GM23338 (cell line): ENCODE data around the gene NRN1L. TPM values are rescaled to one million over a fixed set of nuclear protein-coding genes. Genes with fewer than 3 reads are reported as not detected.

Experiments used
- ATAC-seq: fragments of 200-7000 bp; cut with Tn5 transposase; 3 replicates; pipeline ENCODE4 v1.9.1; 2020
- DNase-seq: peaks from one replicate; pipeline ENCODE4 v3.0.0-alpha.2; 2015; ENCODE audit warnings: low spot score
- H2AFZ ChIP-seq: fragments of 200-600 bp; sonication (generic); 2 replicates; pipeline ENCODE4 v1.8.0; 2016; ENCODE audit warnings: antibody characterized with exemption, mild to moderate bottlenecking, moderate library complexity
- H3F3A ChIP-seq: fragments of 200-600 bp; sonication (generic); replicated peaks from 2 replicates; pipeline ENCODE4 v1.8.0; 2017; ENCODE audit warnings: antibody characterized with exemption, mixed run types, low read depth
- H3K27ac ChIP-seq: fragments of 200-600 bp; sonication (generic); 2 replicates; pipeline ENCODE4 v1.6.1; 2016; ENCODE audit warnings: low read depth
- H3K27me3 ChIP-seq: fragments of 200-600 bp; sonication (generic); 2 replicates; pipeline ENCODE4 v1.8.0; 2016; ENCODE audit warnings: mild to moderate bottlenecking, mixed run types, moderate library complexity; ENCODE audit not compliant: insufficient read depth
- H3K36me3 ChIP-seq: fragments of 200-600 bp; sonication (generic); 2 replicates; pipeline ENCODE4 v1.8.0; 2016; ENCODE audit warnings: mild to moderate bottlenecking; ENCODE audit not compliant: insufficient read depth
- H3K4me1 ChIP-seq: fragments of 200-600 bp; sonication (generic); 2 replicates; pipeline ENCODE4 v1.8.0; 2016; ENCODE audit warnings: mild to moderate bottlenecking, moderate library complexity; ENCODE audit not compliant: insufficient read depth
- H3K4me2 ChIP-seq: fragments of 200-600 bp; sonication (generic); 2 replicates; pipeline ENCODE4 v1.7.1; 2017; ENCODE audit warnings: mixed run types
- H3K4me3 ChIP-seq: fragments of 200-600 bp; sonication (generic); 2 replicates; pipeline ENCODE4 v1.6.1; 2016; ENCODE audit warnings: mixed run types
- H3K79me2 ChIP-seq: fragments of 200-600 bp; sonication (generic); replicated peaks from 2 replicates; pipeline ENCODE4 v1.8.0; 2017; ENCODE audit warnings: mild to moderate bottlenecking; ENCODE audit not compliant: insufficient read depth
- H3K9me2 ChIP-seq: fragments of 200-600 bp; sonication (generic); 2 replicates; pipeline ENCODE4 v1.8.0; 2017; ENCODE audit not compliant: insufficient read depth
- H4K20me1 ChIP-seq: fragments of 200-600 bp; sonication (generic); replicated peaks from 2 replicates; pipeline ENCODE4 v1.8.0; 2017; ENCODE audit warnings: mild to moderate bottlenecking; ENCODE audit not compliant: insufficient read depth
- H3K27ac Mint-ChIP-seq: 2 replicates; pipeline ENCODE4 v1.8.0; 2020; ENCODE audit warnings: inconsistent platforms, mild to moderate bottlenecking, moderate library complexity, mixed read lengths
- H3K27me3 Mint-ChIP-seq: 3 replicates; pipeline ENCODE4 v1.8.0; 2022; ENCODE audit warnings: low read depth, mild to moderate bottlenecking, moderate library complexity, mixed read lengths, inconsistent platforms; ENCODE audit not compliant: insufficient read depth, poor library complexity
- H3K36me3 Mint-ChIP-seq: 3 replicates; pipeline ENCODE4 v1.8.0; 2021; ENCODE audit warnings: low read depth, mild to moderate bottlenecking, inconsistent platforms, moderate library complexity, mixed read lengths
- H3K4me1 Mint-ChIP-seq: 3 replicates; pipeline ENCODE4 v1.8.0; 2020; ENCODE audit warnings: mild to moderate bottlenecking, inconsistent platforms, mixed read lengths
- H3K4me3 Mint-ChIP-seq: 3 replicates; pipeline ENCODE4 v1.8.0; 2021; ENCODE audit warnings: moderate library complexity, mild to moderate bottlenecking, inconsistent platforms, mixed read lengths
- H3K9me3 Mint-ChIP-seq: 3 replicates; pipeline ENCODE4 v1.8.0; 2020; ENCODE audit warnings: moderate library complexity, mild to moderate bottlenecking, inconsistent platforms, mixed read lengths
- CREB1 ChIP-seq: fragments of 250-450 bp; sonication (Bioruptor Pico); IDR thresholded peaks from 2 replicates; pipeline ENCODE4 v1.5.0; 2020; ENCODE audit warnings: low read depth, mild to moderate bottlenecking, moderate library complexity
- EZH2 ChIP-seq: fragments of 200-600 bp; sonication (generic); IDR thresholded peaks from one replicate; pipeline ENCODE4 v1.8.0; 2017; ENCODE audit warnings: antibody characterized with exemption, mild to moderate bottlenecking, low read depth; ENCODE audit not compliant: unreplicated experiment
- JUNB ChIP-seq: IDR thresholded peaks from one replicate; pipeline ENCODE4 v1.6.1; 2016; ENCODE audit warnings: antibody characterized with exemption; ENCODE audit not compliant: unreplicated experiment
- POLR2AphosphoS5 ChIP-seq: IDR thresholded peaks from 2 replicates; pipeline ENCODE4 v1.6.1; 2016; ENCODE audit warnings: antibody characterized with exemption, low read depth
- STAT1 ChIP-seq: IDR thresholded peaks from one replicate; pipeline ENCODE4 v1.6.1; 2016; ENCODE audit warnings: antibody characterized with exemption; ENCODE audit not compliant: unreplicated experiment
- ZNF114 ChIP-seq: fragments of 250-450 bp; sonication (Bioruptor Pico); IDR thresholded peaks from 2 replicates; pipeline ENCODE4 v1.5.0; 2020; ENCODE audit warnings: mild to moderate bottlenecking, moderate library complexity
- polyA plus RNA-seq: library from polyadenylated mRNA; unstranded; fragments of >200 nt; fragmentation: Nextera tagmentation; extraction: Ambion mirVana; gene quantifications from 2 replicates; pipeline ENCODE4 v1.2.1, GENCODE V29; 2016
- total RNA-seq: library from RNA; depleted of rRNA; stranded (reverse); fragments of >200 nt; shearing (Covaris generic); gene quantifications from 2 replicates; pipeline ENCODE4 v1.2.3, GENCODE V29; 2014
- TF ChIP-seq, protein P1 (sequence below): IDR thresholded peaks from one replicate; pipeline ENCODE4 v1.6.1; 2018; ENCODE audit warnings: antibody characterized with exemption; ENCODE audit not compliant: unreplicated experiment
- TF ChIP-seq, protein P2 (sequence below), 2 experiments: fragments of 200-600 bp in 1 of 2; sonication (generic) in 1 of 2; conservative IDR thresholded peaks; 2 replicates each; pipeline versions ENCODE4 v1.5.1 to v1.6.1; 2016 to 2017; ENCODE audit warnings: antibody characterized with exemption in 2 of 2, low read depth in 2 of 2, mild to moderate bottlenecking in 2 of 2, moderate library complexity in 1 of 2
- TF ChIP-seq, protein P3 (sequence below): fragments of 250-450 bp; sonication (Bioruptor Pico); IDR thresholded peaks from 2 replicates; pipeline ENCODE4 v1.5.0; 2020; ENCODE audit warnings: mild to moderate bottlenecking, moderate library complexity

Gene NRN1L
- total and polyA plus RNA-seq, 2 experiments from 2014 or later = 14.0 to 26.1 TPM

DNA sequence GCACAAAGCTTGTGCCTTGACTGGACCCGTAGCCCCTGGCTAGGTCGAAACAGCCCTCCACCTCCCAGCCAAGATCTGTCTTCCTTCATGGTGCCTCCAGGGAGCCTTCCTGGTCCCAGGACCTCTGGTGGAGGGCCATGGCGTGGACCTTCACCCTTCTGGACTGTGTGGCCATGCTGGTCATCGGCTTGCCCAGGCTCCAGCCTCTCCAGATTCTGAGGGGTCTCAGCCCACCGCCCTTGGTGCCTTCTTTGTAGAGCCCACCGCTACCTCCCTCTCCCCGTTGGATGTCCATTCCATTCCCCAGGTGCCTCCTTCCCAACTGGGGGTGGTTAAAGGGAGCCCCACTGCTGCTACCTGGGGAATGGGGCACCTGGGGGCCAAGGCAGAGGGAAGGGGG is 43.5 kb downstream of the NRN1L start:
- Histone ChIP-seq H3K4me2 (no peak overlapping the region), H3K27me3 (no peaks in the 10 kb centered on the region), H2AFZ (no peak overlapping the region), H3K36me3 (no peaks in the 10 kb centered on the region), H3K79me2 (no peaks in the 10 kb centered on the region), H3K9me2 (no peaks in the 10 kb centered on the region), H3K4me3 (no peak overlapping the region), H3K4me1 (peaks cover 6% of the 10 kb centered on the region; the same call in 1 of the 2 replicates), H3F3A (0 out of 2 replicates have a peak, but pooled peaks cover 6% of the 10 kb centered on the region), H3K27ac (no peak overlapping the region), H4K20me1 (no peaks in the 10 kb centered on the region; the same call in none of the 2 replicates)
- Mint-ChIP-seq H3K27me3 (peaks cover 14% of the 10 kb centered on the region), H3K27ac (peak overlapping the region; percentile 82; the same call in 1 of the 2 replicates), H3K4me3 (no peak overlapping the region), H3K9me3 (no peaks in the 10 kb centered on the region), H3K4me1 (peaks cover 13% of the 10 kb centered on the region), H3K36me3 (peaks cover 7% of the 10 kb centered on the region; the same call in 1 of the 3 replicates)
- ATAC-seq (no peak), DNase-seq (no peak)
- TF ChIP-seq POLR2AphosphoS5 (no peak), ZNF114 (CRISPR knock-in tag) (no peak), JUNB (no peak), EZH2 (no peak), STAT1 (no peak), CREB1 (CRISPR knock-in tag) (no peak)
- TF ChIP-seq, protein P1, sequence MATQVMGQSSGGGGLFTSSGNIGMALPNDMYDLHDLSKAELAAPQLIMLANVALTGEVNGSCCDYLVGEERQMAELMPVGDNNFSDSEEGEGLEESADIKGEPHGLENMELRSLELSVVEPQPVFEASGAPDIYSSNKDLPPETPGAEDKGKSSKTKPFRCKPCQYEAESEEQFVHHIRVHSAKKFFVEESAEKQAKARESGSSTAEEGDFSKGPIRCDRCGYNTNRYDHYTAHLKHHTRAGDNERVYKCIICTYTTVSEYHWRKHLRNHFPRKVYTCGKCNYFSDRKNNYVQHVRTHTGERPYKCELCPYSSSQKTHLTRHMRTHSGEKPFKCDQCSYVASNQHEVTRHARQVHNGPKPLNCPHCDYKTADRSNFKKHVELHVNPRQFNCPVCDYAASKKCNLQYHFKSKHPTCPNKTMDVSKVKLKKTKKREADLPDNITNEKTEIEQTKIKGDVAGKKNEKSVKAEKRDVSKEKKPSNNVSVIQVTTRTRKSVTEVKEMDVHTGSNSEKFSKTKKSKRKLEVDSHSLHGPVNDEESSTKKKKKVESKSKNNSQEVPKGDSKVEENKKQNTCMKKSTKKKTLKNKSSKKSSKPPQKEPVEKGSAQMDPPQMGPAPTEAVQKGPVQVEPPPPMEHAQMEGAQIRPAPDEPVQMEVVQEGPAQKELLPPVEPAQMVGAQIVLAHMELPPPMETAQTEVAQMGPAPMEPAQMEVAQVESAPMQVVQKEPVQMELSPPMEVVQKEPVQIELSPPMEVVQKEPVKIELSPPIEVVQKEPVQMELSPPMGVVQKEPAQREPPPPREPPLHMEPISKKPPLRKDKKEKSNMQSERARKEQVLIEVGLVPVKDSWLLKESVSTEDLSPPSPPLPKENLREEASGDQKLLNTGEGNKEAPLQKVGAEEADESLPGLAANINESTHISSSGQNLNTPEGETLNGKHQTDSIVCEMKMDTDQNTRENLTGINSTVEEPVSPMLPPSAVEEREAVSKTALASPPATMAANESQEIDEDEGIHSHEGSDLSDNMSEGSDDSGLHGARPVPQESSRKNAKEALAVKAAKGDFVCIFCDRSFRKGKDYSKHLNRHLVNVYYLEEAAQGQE = no peak
- TF ChIP-seq, protein P2, sequence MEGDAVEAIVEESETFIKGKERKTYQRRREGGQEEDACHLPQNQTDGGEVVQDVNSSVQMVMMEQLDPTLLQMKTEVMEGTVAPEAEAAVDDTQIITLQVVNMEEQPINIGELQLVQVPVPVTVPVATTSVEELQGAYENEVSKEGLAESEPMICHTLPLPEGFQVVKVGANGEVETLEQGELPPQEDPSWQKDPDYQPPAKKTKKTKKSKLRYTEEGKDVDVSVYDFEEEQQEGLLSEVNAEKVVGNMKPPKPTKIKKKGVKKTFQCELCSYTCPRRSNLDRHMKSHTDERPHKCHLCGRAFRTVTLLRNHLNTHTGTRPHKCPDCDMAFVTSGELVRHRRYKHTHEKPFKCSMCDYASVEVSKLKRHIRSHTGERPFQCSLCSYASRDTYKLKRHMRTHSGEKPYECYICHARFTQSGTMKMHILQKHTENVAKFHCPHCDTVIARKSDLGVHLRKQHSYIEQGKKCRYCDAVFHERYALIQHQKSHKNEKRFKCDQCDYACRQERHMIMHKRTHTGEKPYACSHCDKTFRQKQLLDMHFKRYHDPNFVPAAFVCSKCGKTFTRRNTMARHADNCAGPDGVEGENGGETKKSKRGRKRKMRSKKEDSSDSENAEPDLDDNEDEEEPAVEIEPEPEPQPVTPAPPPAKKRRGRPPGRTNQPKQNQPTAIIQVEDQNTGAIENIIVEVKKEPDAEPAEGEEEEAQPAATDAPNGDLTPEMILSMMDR (conservative IDR thresholded peaks at IDR 0.05; ENCODE audit: low read depth in 2 of 2) = no peak
- TF ChIP-seq, protein P3, sequence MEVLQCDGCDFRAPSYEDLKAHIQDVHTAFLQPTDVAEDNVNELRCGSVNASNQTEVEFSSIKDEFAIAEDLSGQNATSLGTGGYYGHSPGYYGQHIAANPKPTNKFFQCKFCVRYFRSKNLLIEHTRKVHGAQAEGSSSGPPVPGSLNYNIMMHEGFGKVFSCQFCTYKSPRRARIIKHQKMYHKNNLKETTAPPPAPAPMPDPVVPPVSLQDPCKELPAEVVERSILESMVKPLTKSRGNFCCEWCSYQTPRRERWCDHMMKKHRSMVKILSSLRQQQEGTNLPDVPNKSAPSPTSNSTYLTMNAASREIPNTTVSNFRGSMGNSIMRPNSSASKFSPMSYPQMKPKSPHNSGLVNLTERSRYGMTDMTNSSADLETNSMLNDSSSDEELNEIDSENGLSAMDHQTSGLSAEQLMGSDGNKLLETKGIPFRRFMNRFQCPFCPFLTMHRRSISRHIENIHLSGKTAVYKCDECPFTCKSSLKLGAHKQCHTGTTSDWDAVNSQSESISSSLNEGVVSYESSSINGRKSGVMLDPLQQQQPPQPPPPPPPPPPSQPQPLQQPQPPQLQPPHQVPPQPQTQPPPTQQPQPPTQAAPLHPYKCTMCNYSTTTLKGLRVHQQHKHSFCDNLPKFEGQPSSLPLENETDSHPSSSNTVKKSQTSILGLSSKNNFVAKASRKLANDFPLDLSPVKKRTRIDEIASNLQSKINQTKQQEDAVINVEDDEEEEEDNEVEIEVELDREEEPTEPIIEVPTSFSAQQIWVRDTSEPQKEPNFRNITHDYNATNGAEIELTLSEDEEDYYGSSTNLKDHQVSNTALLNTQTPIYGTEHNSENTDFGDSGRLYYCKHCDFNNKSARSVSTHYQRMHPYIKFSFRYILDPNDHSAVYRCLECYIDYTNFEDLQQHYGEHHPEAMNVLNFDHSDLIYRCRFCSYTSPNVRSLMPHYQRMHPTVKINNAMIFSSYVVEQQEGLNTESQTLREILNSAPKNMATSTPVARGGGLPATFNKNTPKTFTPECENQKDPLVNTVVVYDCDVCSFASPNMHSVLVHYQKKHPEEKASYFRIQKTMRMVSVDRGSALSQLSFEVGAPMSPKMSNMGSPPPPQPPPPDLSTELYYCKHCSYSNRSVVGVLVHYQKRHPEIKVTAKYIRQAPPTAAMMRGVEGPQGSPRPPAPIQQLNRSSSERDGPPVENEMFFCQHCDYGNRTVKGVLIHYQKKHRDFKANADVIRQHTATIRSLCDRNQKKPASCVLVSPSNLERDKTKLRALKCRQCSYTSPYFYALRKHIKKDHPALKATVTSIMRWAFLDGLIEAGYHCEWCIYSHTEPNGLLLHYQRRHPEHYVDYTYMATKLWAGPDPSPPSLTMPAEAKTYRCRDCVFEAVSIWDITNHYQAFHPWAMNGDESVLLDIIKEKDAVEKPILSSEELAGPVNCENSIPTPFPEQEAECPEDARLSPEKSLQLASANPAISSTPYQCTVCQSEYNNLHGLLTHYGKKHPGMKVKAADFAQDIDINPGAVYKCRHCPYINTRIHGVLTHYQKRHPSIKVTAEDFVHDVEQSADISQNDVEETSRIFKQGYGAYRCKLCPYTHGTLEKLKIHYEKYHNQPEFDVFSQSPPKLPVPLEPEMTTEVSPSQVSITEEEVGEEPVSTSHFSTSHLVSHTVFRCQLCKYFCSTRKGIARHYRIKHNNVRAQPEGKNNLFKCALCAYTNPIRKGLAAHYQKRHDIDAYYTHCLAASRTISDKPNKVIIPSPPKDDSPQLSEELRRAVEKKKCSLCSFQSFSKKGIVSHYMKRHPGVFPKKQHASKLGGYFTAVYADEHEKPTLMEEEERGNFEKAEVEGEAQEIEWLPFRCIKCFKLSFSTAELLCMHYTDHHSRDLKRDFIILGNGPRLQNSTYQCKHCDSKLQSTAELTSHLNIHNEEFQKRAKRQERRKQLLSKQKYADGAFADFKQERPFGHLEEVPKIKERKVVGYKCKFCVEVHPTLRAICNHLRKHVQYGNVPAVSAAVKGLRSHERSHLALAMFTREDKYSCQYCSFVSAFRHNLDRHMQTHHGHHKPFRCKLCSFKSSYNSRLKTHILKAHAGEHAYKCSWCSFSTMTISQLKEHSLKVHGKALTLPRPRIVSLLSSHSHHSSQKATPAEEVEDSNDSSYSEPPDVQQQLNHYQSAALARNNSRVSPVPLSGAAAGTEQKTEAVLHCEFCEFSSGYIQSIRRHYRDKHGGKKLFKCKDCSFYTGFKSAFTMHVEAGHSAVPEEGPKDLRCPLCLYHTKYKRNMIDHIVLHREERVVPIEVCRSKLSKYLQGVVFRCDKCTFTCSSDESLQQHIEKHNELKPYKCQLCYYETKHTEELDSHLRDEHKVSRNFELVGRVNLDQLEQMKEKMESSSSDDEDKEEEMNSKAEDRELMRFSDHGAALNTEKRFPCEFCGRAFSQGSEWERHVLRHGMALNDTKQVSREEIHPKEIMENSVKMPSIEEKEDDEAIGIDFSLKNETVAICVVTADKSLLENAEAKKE (CRISPR knock-in tag) = no peak
